K562 (cell line): ENCODE data around the gene OR10H5. TPM values are rescaled to one million over a fixed set of nuclear protein-coding genes. Genes with fewer than 3 reads are reported as not detected.

Source experiments
- ATAC-seq: fragments of 200-7000 bp; cut with Tn5 transposase; 3 replicates; pipeline ENCODE4 v1.9.1; 2020; ENCODE audit warnings: moderate library complexity
- BruUV-seq: library from RNA; stranded (reverse); fragments of 400-500 nt; replicated peaks from 2 replicates; lab custom pipeline; 2021; lab: Mats Ljungman, UMichigan
- CTCF ChIA-PET: fragments of 300-600 bp; formaldehyde crosslinking; extraction: SDS; loops from one replicate; lab custom pipeline; 2021; ENCODE audit warnings: low intra/inter-chr PET ratio; lab: Yijun Ruan, JAX
- POLR2A ChIA-PET: fragments of 300-600, 350-650 bp; sonication (Branson Sonifier 250); formaldehyde crosslinking; extraction: SDS; loops from one replicate; lab custom pipeline; 2021; ENCODE audit warnings: antibody characterized with exemption, inconsistent platforms; lab: Yijun Ruan, JAX
- DNase-seq, 4 experiments: peaks; one replicate each; pipeline versions ENCODE4 v3.0.0 to v3.0.0-alpha.2; 2011 to 2018; ENCODE audit warnings: low spot score in 3 of 4, mixed read lengths in 3 of 4; ENCODE audit errors: extremely low read depth in 1 of 4
- FAIRE-seq: peaks from 2 replicates; lab custom pipeline; 2011; peaks lifted over from hg19 to GRCh38; lab: Jason Lieb, UNC
- H2AFZ ChIP-seq: 2 replicates; pipeline ENCODE4 v1.6.0; 2011; ENCODE audit warnings: low read depth, low read length, control low read depth, inconsistent platforms
- H3K27ac ChIP-seq: fragments of 200-600 bp; 3 replicates; pipeline ENCODE4 v1.8.0; 2011; ENCODE audit warnings: low read depth, mild to moderate bottlenecking, control low read depth, inconsistent platforms, low read length, moderate library complexity, mixed read lengths; ENCODE audit errors: extremely low read depth
- H3K27me3 ChIP-seq, 2 experiments: fragments of 300-600 bp in 1 of 2; 2 replicates in 1 of 2; 3 replicates in 1 of 2; pipeline versions ENCODE4 v1.6.0 to v1.8.0; 2011; ENCODE audit warnings: inconsistent platforms in 2 of 2, low read length in 2 of 2, mild to moderate bottlenecking in 1 of 2, mixed read lengths in 1 of 2, moderate library complexity in 1 of 2; ENCODE audit not compliant: control insufficient read depth in 2 of 2, insufficient read depth in 2 of 2
- H3K36me3 ChIP-seq: fragments of 300-600 bp; 3 replicates; pipeline ENCODE4 v1.8.0; 2011; ENCODE audit warnings: mild to moderate bottlenecking, low read length, inconsistent platforms; ENCODE audit not compliant: control insufficient read depth, insufficient read depth
- H3K4me1 ChIP-seq, 2 experiments: fragments of 200-600 bp in 1 of 2; replicated peaks in 1 of 2; 2 replicates in 1 of 2; 3 replicates in 1 of 2; pipeline versions ENCODE4 v1.5.1 to v1.8.0; 2011; ENCODE audit warnings: inconsistent platforms in 2 of 2, low read length in 2 of 2, mild to moderate bottlenecking in 1 of 2, mixed read lengths in 1 of 2, moderate library complexity in 1 of 2; ENCODE audit not compliant: control insufficient read depth in 2 of 2, insufficient read depth in 2 of 2
- H3K4me2 ChIP-seq: 2 replicates; pipeline ENCODE4 v1.6.1; 2011; ENCODE audit warnings: low read length, control low read depth, inconsistent platforms, mixed read lengths; ENCODE audit not compliant: insufficient read depth
- H3K4me3 ChIP-seq: fragments of 200-600 bp; sonication (generic), shearing (Covaris generic); 2 replicates; pipeline ENCODE4 v1.5.1; 2016; ENCODE audit warnings: control low read depth, inconsistent platforms
- H3K79me2 ChIP-seq: fragments of 200-600 bp; 3 replicates; pipeline ENCODE4 v1.8.0; 2011; ENCODE audit warnings: low read length, inconsistent platforms; ENCODE audit not compliant: control insufficient read depth, insufficient read depth
- H3K9ac ChIP-seq, 2 experiments: 2 replicates each; pipeline versions ENCODE4 v1.6.0 to v1.6.1; 2011; ENCODE audit warnings: low read depth in 2 of 2, low read length in 2 of 2, control low read depth in 1 of 2, inconsistent platforms in 1 of 2, mild to moderate bottlenecking in 1 of 2, mixed read lengths in 1 of 2; ENCODE audit not compliant: insufficient read depth in 1 of 2
- H3K9me1 ChIP-seq: one replicate; pipeline ENCODE4 v1.6.0; 2011; ENCODE audit warnings: inconsistent platforms, mild to moderate bottlenecking, low read length, moderate library complexity; ENCODE audit not compliant: control insufficient read depth, insufficient read depth
- H3K9me3 ChIP-seq: replicated peaks from 2 replicates; pipeline ENCODE4 v1.5.1; 2011; ENCODE audit warnings: low read depth, low read length, inconsistent platforms; ENCODE audit not compliant: control insufficient read depth, insufficient read depth
- H4K20me1 ChIP-seq: replicated peaks from 2 replicates; pipeline ENCODE4 v1.6.1; 2011; ENCODE audit warnings: low read length, inconsistent platforms, mixed read lengths; ENCODE audit not compliant: control insufficient read depth, insufficient read depth
- ATF6 ChIP-seq: sonication (generic); formaldehyde crosslinking; IDR thresholded peaks from 2 replicates; pipeline ENCODE4 v1.4.0; 2020; ENCODE audit warnings: mild to moderate bottlenecking, missing genetic modification reagents
- MLLT1 ChIP-seq, 2 experiments: fragments of 450-650 bp; IDR thresholded peaks; 2 replicates each; pipeline ENCODE4 v1.6.1; 2016
- ZFPM2 ChIP-seq: fragments of 250-450 bp; sonication (Bioruptor Pico); IDR thresholded peaks from 2 replicates; pipeline ENCODE4 v1.5.1; 2022; ENCODE audit warnings: mild to moderate bottlenecking
- WGBS: fragments of 100-300 bp; shearing (Covaris generic); methylation state at CpG from one replicate; pipeline ENCODE4 v1.1.6; 2016; ENCODE audit warnings: low coverage, mixed read lengths; ENCODE audit not compliant: insufficient coverage; ENCODE audit errors: missing lambda C conversion rate; 5-methylcytosine and 5-hydroxymethylcytosine counted together
- in situ Hi-C: fragments of 300-500 bp; cut with MboI; formaldehyde crosslinking; loops from 4 replicates; pipeline ENCODE4 v1.15.0; 2018; ENCODE audit warnings: inconsistent platforms, mixed read lengths
- intact Hi-C: fragments of 100-400 bp; cut with micrococcal nuclease; formaldehyde crosslinking; loops from 2 replicates; pipeline ENCODE4 v1.14.2; 2022
- polyA plus RNA-seq, 8 experiments: library from polyadenylated mRNA; depleted of rRNA in 4 of 8; stranded (reverse) in 5 of 8; unstranded in 3 of 8; fragments of >200 nt; fragmentation: Nextera tagmentation in 2 of 8; fragmentation: Illumina TruSeq in 1 of 8; extraction: Ambion mirVana in 2 of 8; extraction: Trizol in 1 of 8; gene quantifications; 2 replicates each; pipeline versions ENCODE4 v1.2.1 to v1.2.3, GENCODE V29; 2011 to 2014; ENCODE audit warnings: inconsistent platforms in 1 of 8, missing spikeins in 1 of 8
- total RNA-seq, 7 experiments: library from RNA; depleted of rRNA in 6 of 7; stranded (reverse); fragments of >200 nt in 6 of 7; fragmentation: Illumina TruSeq in 2 of 7; extraction: Trizol in 2 of 7; gene quantifications; 2 replicates each; pipeline versions ENCODE4 v1.2.1 to v1.2.3, GENCODE V29; 2011 to 2021; ENCODE audit warnings: low replicate concordance in 1 of 7

Gene OR10H5
- total and polyA plus RNA-seq, 9 of the 15 experiments (the other 6 are each of a cell fraction or from before 2014, with no cell fraction given): not detected

DNA sequence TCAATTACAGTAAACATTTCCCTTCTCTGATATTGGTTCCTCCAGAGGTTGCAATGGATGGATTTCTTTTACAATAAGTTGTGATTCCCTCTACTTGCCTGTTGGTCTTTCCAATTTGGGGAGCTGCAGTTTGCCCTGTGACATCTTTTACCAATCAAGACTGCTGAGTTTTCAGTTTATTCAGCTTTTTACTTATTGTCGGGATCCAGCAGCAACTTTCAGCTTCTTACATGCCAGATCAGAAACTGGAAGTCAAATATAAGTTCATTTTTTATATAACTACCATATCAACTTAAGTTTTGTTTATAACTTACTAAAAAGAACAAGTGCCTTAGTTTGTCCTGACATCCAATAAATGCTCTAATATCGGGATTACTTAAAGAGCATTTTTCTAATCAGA is 39.2 kb upstream of the OR10H5 start:
- Histone ChIP-seq H3K4me1 (no peaks in the 10 kb centered on the region), H3K79me2 (no peaks in the 10 kb centered on the region), H3K9me1 (no peaks in the 10 kb centered on the region), H3K4me2 (no peak overlapping the region), H4K20me1 (no peaks in the 10 kb centered on the region), H2AFZ (no peak overlapping the region), H3K27me3 (peaks cover 6% of the 10 kb centered on the region in 2 experiments; a peak in 3 of 5 replicates), H3K4me3 (no peak overlapping the region), H3K27ac (no peak overlapping the region), H3K9ac (no peak overlapping the region), H3K36me3 (no peaks in the 10 kb centered on the region)
- intact Hi-C loops (no loop called here), in situ Hi-C loops (no loop called here)
- FAIRE-seq: no peak
- CTCF ChIA-PET: no interaction called here
- POLR2A ChIA-PET: no interaction called here
- 0% methylated on average over 2 of the region's 2 CpGs for WGBS
- no peak for ATAC-seq
- no TSS peak for BruUV-seq
- no peak for DNase-seq
- TF ChIP-seq ATF6: no peak
- no peak for TF ChIP-seq MLLT1 (IDR thresholded peaks at IDR 0.05)
- no peak for TF ChIP-seq ZFPM2 (CRISPR knock-in tag)
- TF ChIP-seq, all 486 proteins: peak for 0
- no peaks in the 10 kb centered on the region for H3K9me3 ChIP-seq
